GM21786 (cell line): ENCODE data around the gene MSRB3.
"Not testable (repeated sequence)": the region's sequence is repeated elsewhere in the genome, so short reads cannot be mapped to it uniquely, and the experiment has no call there.

Experiments
- ATAC-seq: cut with Tn5 transposase; IDR thresholded peaks from one replicate; pipeline ENCODE4 v1.9.1; 2021; ENCODE audit not compliant: unreplicated experiment

Gene MSRB3

GRCh38 chr12:65449400-65449799 is 170.9 kb downstream of the MSRB3 start:
- ATAC-seq: no peak

GRCh38 chr12:65450625-65451024 is 172.1 kb downstream of the MSRB3 start:
- ATAC-seq: no peak

GRCh38 chr12:65454115-65454787 is 175.8 kb downstream of the MSRB3 start:
- ATAC-seq: no peak

- not testable (repeated sequence) for ATAC-seq
Observed at GRCh38 chr12:65457341-65457740, 178.9 kb downstream of the MSRB3 start.

GRCh38 chr12:65458718-65459117 is 180.2 kb downstream of the MSRB3 start:
- ATAC-seq: no peak

GRCh38 chr12:65459545-65459944 is 181.1 kb downstream of the MSRB3 start:
- no peak for ATAC-seq

- ATAC-seq: no peak
Observed at GRCh38 chr12:65460063-65460462, 181.6 kb downstream of the MSRB3 start.

GRCh38 chr12:65461017-65461416 is 182.5 kb downstream of the MSRB3 start:
- no peak for ATAC-seq

- ATAC-seq: no peak
Observed at GRCh38 chr12:65462484-65462883, 184.0 kb downstream of the MSRB3 start.

- ATAC-seq: no peak
Observed at GRCh38 chr12:65463082-65463481, 184.6 kb downstream of the MSRB3 start.

- ATAC-seq: no peak
Observed at GRCh38 chr12:65463611-65464010, 185.1 kb downstream of the MSRB3 start.

- ATAC-seq: no peak
Observed at GRCh38 chr12:65464930-65465329, 186.4 kb downstream of the MSRB3 start.

- ATAC-seq: no peak
Observed at GRCh38 chr12:65465766-65466547, 187.5 kb downstream of the MSRB3 start.

GRCh38 chr12:65466911-65467310 is 188.4 kb downstream of the MSRB3 start:
- no peak for ATAC-seq

GRCh38 chr12:65470256-65470655 is 191.8 kb downstream of the MSRB3 start:
- no peak for ATAC-seq

- no peak for ATAC-seq
Observed at GRCh38 chr12:65472079-65472478, 193.6 kb downstream of the MSRB3 start.

- no peak for ATAC-seq
Observed at GRCh38 chr12:65474831-65475230, 196.3 kb downstream of the MSRB3 start.

GRCh38 chr12:65477721-65478120 is 199.2 kb downstream of the MSRB3 start:
- ATAC-seq: no peak

GRCh38 chr12:65483891-65484516 is 205.5 kb downstream of the MSRB3 start:
- ATAC-seq: not testable (repeated sequence)

GRCh38 chr12:65488197-65488596 is 209.7 kb downstream of the MSRB3 start:
- ATAC-seq: no peak

- no peak for ATAC-seq
Observed at GRCh38 chr12:65490250-65490649, 211.8 kb downstream of the MSRB3 start.
